ENCODE results near the gene CDYL2. TPM values are rescaled to one million over a fixed set of nuclear protein-coding genes. Genes with fewer than 3 reads are reported as not detected.
"Not testable (repeated sequence)": the region's sequence is repeated elsewhere in the genome, so short reads cannot be mapped to it uniquely, and the experiment has no call there.

Gene CDYL2
- total and polyA plus RNA-seq, 5 donors, result 0.77 to 5.1 (median 3.4) TPM

- ATAC-seq (no peak), DNase-seq (no peak)
- Histone ChIP-seq H3K4me1 (ENCODE audit: control insufficient read depth, insufficient read depth, low read length) (peaks cover 2% of the 10 kb centered on the region), H3K4me3 (ENCODE audit: low read length) (no peak overlapping the region), H3K27me3 (ENCODE audit: control insufficient read depth, insufficient read depth) (no peaks in the 10 kb centered on the region), H3K9me3 (ENCODE audit: control insufficient read depth, low read length) (no peaks in the 10 kb centered on the region), H3K27ac (ENCODE audit: low read length) (no peak overlapping the region)
- 92% methylated on average over 3 of the region's 3 CpGs for WGBS
- intact Hi-C loops (cut with DNase I), result no loop called here
These were observed 61.1 kb downstream of the CDYL2 start for GRCh38 chr16:80743273-80743672.

- H3K9me3 ChIP-seq (ENCODE audit: control insufficient read depth, low read length), result no peaks in the 10 kb centered on the region
- 86% methylated on average over 2 of the region's 2 CpGs for WGBS
- peaks cover 2% of the 10 kb centered on the region for H3K4me1 ChIP-seq (ENCODE audit: control insufficient read depth, insufficient read depth, low read length)
- no peak overlapping the region for H3K4me3 ChIP-seq (ENCODE audit: low read length)
- H3K27me3 ChIP-seq (ENCODE audit: control insufficient read depth, insufficient read depth), result no peaks in the 10 kb centered on the region
- no peak overlapping the region for H3K27ac ChIP-seq (ENCODE audit: low read length)
- intact Hi-C loops (cut with DNase I), result no loop called here
- no peak for ATAC-seq
- no peak for DNase-seq
These were observed 62.1 kb downstream of the CDYL2 start for GRCh38 chr16:80742331-80742730.

- H3K9me3 ChIP-seq (ENCODE audit: control insufficient read depth, low read length), result no peaks in the 10 kb centered on the region
- intact Hi-C loops (cut with DNase I), result no loop called here
- H3K27me3 ChIP-seq (ENCODE audit: control insufficient read depth, insufficient read depth), result no peaks in the 10 kb centered on the region
- no peak overlapping the region for H3K4me3 ChIP-seq (ENCODE audit: low read length)
- peaks cover 2% of the 10 kb centered on the region for H3K4me1 ChIP-seq (ENCODE audit: control insufficient read depth, insufficient read depth, low read length)
- WGBS, result 83% methylated on average over 4 of the region's 4 CpGs
- no peak for ATAC-seq
- no peak for DNase-seq
- no peak overlapping the region for H3K27ac ChIP-seq (ENCODE audit: low read length)
These were observed 62.7 kb downstream of the CDYL2 start for GRCh38 chr16:80741724-80742123.

GRCh38 chr16:80739523-80739922 lies 64.9 kb downstream of the CDYL2 start:
- Histone ChIP-seq H3K27ac (ENCODE audit: low read length) (no peak overlapping the region), H3K4me1 (ENCODE audit: control insufficient read depth, insufficient read depth, low read length) (no peaks in the 10 kb centered on the region), H3K9me3 (ENCODE audit: control insufficient read depth, low read length) (no peaks in the 10 kb centered on the region), H3K27me3 (ENCODE audit: control insufficient read depth, insufficient read depth) (no peaks in the 10 kb centered on the region), H3K4me3 (ENCODE audit: low read length) (no peak overlapping the region)
- intact Hi-C loops (cut with DNase I), result no loop called here
- no peak for ATAC-seq
- no peak for DNase-seq
- 93% methylated on average over 6 of the region's 6 CpGs for WGBS

GRCh38 chr16:80738521-80738920 lies 65.9 kb downstream of the CDYL2 start:
- DNase-seq, result no peak
- Histone ChIP-seq H3K27me3 (ENCODE audit: control insufficient read depth, insufficient read depth) (no peaks in the 10 kb centered on the region), H3K9me3 (ENCODE audit: control insufficient read depth, low read length) (no peaks in the 10 kb centered on the region), H3K27ac (ENCODE audit: low read length) (no peak overlapping the region), H3K4me3 (ENCODE audit: low read length) (no peak overlapping the region), H3K4me1 (ENCODE audit: control insufficient read depth, insufficient read depth, low read length) (no peaks in the 10 kb centered on the region)
- ATAC-seq, result no peak
- intact Hi-C loops (cut with DNase I), result no loop called here
- 92% methylated on average over 3 of the region's 3 CpGs for WGBS

GRCh38 chr16:80735846-80736245 lies 68.6 kb downstream of the CDYL2 start:
- H3K4me3 ChIP-seq (ENCODE audit: low read length), result no peak overlapping the region
- no peak for ATAC-seq
- WGBS, result 78% methylated on average over 4 of the region's 4 CpGs
- intact Hi-C loops (cut with DNase I), result no loop called here
- H3K9me3 ChIP-seq (ENCODE audit: control insufficient read depth, low read length), result no peaks in the 10 kb centered on the region
- no peak overlapping the region for H3K27ac ChIP-seq (ENCODE audit: low read length)
- no peaks in the 10 kb centered on the region for H3K27me3 ChIP-seq (ENCODE audit: control insufficient read depth, insufficient read depth)
- no peak for DNase-seq
- no peaks in the 10 kb centered on the region for H3K4me1 ChIP-seq (ENCODE audit: control insufficient read depth, insufficient read depth, low read length)

GRCh38 chr16:80733407-80733806 lies 71.0 kb downstream of the CDYL2 start:
- no peak for ATAC-seq
- Histone ChIP-seq H3K9me3 (ENCODE audit: control insufficient read depth, low read length) (no peaks in the 10 kb centered on the region), H3K4me1 (ENCODE audit: control insufficient read depth, insufficient read depth, low read length) (no peaks in the 10 kb centered on the region), H3K27me3 (ENCODE audit: control insufficient read depth, insufficient read depth) (no peaks in the 10 kb centered on the region), H3K27ac (ENCODE audit: low read length) (no peak overlapping the region), H3K4me3 (ENCODE audit: low read length) (no peak overlapping the region)
- WGBS, result 35% methylated on average over 2 of the region's 2 CpGs
- intact Hi-C loops (cut with DNase I), result no loop called here
- no peak for DNase-seq

- ATAC-seq (no peak), DNase-seq (no peak)
- Histone ChIP-seq H3K4me1 (ENCODE audit: control insufficient read depth, insufficient read depth, low read length) (no peaks in the 10 kb centered on the region), H3K27me3 (ENCODE audit: control insufficient read depth, insufficient read depth) (no peaks in the 10 kb centered on the region), H3K27ac (ENCODE audit: low read length) (no peak overlapping the region), H3K4me3 (ENCODE audit: low read length) (no peak overlapping the region), H3K9me3 (ENCODE audit: control insufficient read depth, low read length) (no peaks in the 10 kb centered on the region)
- intact Hi-C loops (cut with DNase I), result no loop called here
- WGBS, result 85% methylated on average over 2 of the region's 2 CpGs
These were observed 72.5 kb downstream of the CDYL2 start for GRCh38 chr16:80731915-80732314.

GRCh38 chr16:80727066-80727763 lies 77.2 kb downstream of the CDYL2 start:
- H3K4me1 ChIP-seq (ENCODE audit: control insufficient read depth, insufficient read depth, low read length); ATAC-seq; H3K27ac ChIP-seq (ENCODE audit: low read length); H3K9me3 ChIP-seq (ENCODE audit: control insufficient read depth, low read length); H3K27me3 ChIP-seq (ENCODE audit: control insufficient read depth, insufficient read depth); H3K4me3 ChIP-seq (ENCODE audit: low read length); intact Hi-C loops (cut with DNase I); DNase-seq: not testable (repeated sequence)
- 96% methylated on average over 29 of the region's 29 CpGs for WGBS

GRCh38 chr16:80725566-80726162 lies 78.7 kb downstream of the CDYL2 start:
- H3K4me3 ChIP-seq (ENCODE audit: low read length), result no peak overlapping the region
- H3K27me3 ChIP-seq (ENCODE audit: control insufficient read depth, insufficient read depth), result no peaks in the 10 kb centered on the region
- no peak for DNase-seq
- intact Hi-C loops (cut with DNase I), result no loop called here
- ATAC-seq, result no peak
- H3K27ac ChIP-seq (ENCODE audit: low read length), result no peak overlapping the region
- WGBS, result 91% methylated on average over 9 of the region's 9 CpGs
- no peaks in the 10 kb centered on the region for H3K4me1 ChIP-seq (ENCODE audit: control insufficient read depth, insufficient read depth, low read length)
- no peaks in the 10 kb centered on the region for H3K9me3 ChIP-seq (ENCODE audit: control insufficient read depth, low read length)

- H3K9me3 ChIP-seq (ENCODE audit: control insufficient read depth, low read length), result no peaks in the 10 kb centered on the region
- intact Hi-C loops (cut with DNase I), result no loop called here
- no peak for DNase-seq
- H3K4me3 ChIP-seq (ENCODE audit: low read length), result no peak overlapping the region
- no peak overlapping the region for H3K27ac ChIP-seq (ENCODE audit: low read length)
- no peak for ATAC-seq
- no peaks in the 10 kb centered on the region for H3K27me3 ChIP-seq (ENCODE audit: control insufficient read depth, insufficient read depth)
- H3K4me1 ChIP-seq (ENCODE audit: control insufficient read depth, insufficient read depth, low read length), result no peaks in the 10 kb centered on the region
These were observed 80.4 kb downstream of the CDYL2 start for GRCh38 chr16:80723981-80724380.

GRCh38 chr16:80723091-80723490 lies 81.3 kb downstream of the CDYL2 start:
- intact Hi-C loops (cut with DNase I), result no loop called here
- DNase-seq (no peak), ATAC-seq (no peak)
- H3K27me3 ChIP-seq (ENCODE audit: control insufficient read depth, insufficient read depth), result no peaks in the 10 kb centered on the region
- H3K4me3 ChIP-seq (ENCODE audit: low read length), result no peak overlapping the region
- no peak overlapping the region for H3K27ac ChIP-seq (ENCODE audit: low read length)
- WGBS, result 93% methylated on average over 4 of the region's 4 CpGs
- no peaks in the 10 kb centered on the region for H3K9me3 ChIP-seq (ENCODE audit: control insufficient read depth, low read length)
- peaks cover 5% of the 10 kb centered on the region for H3K4me1 ChIP-seq (ENCODE audit: control insufficient read depth, insufficient read depth, low read length)
